Mesendoderm (in vitro differentiated cells): ENCODE data around the gene LAMA4.

Source experiments
- DNase-seq: peaks from one replicate; pipeline ENCODE4 v3.0.0; 2013
- H2AK5ac ChIP-seq: 2 replicates; pipeline ENCODE4 v1.6.1; 2013; ENCODE audit warnings: low read length, inconsistent platforms
- H2BK120ac ChIP-seq: 2 replicates; pipeline ENCODE4 v1.6.1; 2013; ENCODE audit warnings: low read depth, mild to moderate bottlenecking, low read length, moderate library complexity, mixed read lengths
- H2BK15ac ChIP-seq: replicated peaks from 2 replicates; pipeline ENCODE4 v1.6.1; 2013; ENCODE audit warnings: low read depth, mild to moderate bottlenecking, moderate library complexity
- H2BK5ac ChIP-seq: 2 replicates; pipeline ENCODE4 v1.6.1; 2013; ENCODE audit warnings: low read length, inconsistent platforms
- H3K18ac ChIP-seq: 2 replicates; pipeline ENCODE4 v1.6.1; 2013; ENCODE audit warnings: mild to moderate bottlenecking, low read length, mixed read lengths
- H3K23ac ChIP-seq: one replicate; pipeline ENCODE4 v1.6.1; 2013; ENCODE audit warnings: low read length
- H3K27ac ChIP-seq: 2 replicates; pipeline ENCODE4 v1.5.1; 2013; ENCODE audit warnings: low read depth, mild to moderate bottlenecking, inconsistent platforms, low read length, moderate library complexity
- H3K27me3 ChIP-seq: 2 replicates; pipeline ENCODE4 v1.6.1; 2013; ENCODE audit warnings: low read length, control low read depth, mild to moderate bottlenecking, inconsistent platforms; ENCODE audit not compliant: insufficient read depth, poor library complexity
- H3K36me3 ChIP-seq: 2 replicates; pipeline ENCODE4 v1.6.1; 2013; ENCODE audit warnings: low read length, inconsistent platforms; ENCODE audit not compliant: control insufficient read depth, insufficient read depth
- H3K4ac ChIP-seq: one replicate; pipeline ENCODE4 v1.6.1; 2013; ENCODE audit warnings: low read depth, mild to moderate bottlenecking, low read length, moderate library complexity
- H3K4me1 ChIP-seq: 2 replicates; pipeline ENCODE4 v1.6.1; 2013; ENCODE audit warnings: low read depth, low read length, inconsistent platforms; ENCODE audit not compliant: control insufficient read depth
- H3K4me2 ChIP-seq: 2 replicates; pipeline ENCODE4 v1.6.1; 2013; ENCODE audit warnings: low read length
- H3K4me3 ChIP-seq: 2 replicates; pipeline ENCODE4 v1.5.1; 2013; ENCODE audit warnings: mild to moderate bottlenecking, low read length
- H3K56ac ChIP-seq: one replicate; pipeline ENCODE4 v1.6.1; 2013; ENCODE audit warnings: low read length
- H3K79me1 ChIP-seq: 2 replicates; pipeline ENCODE4 v1.6.1; 2013; ENCODE audit warnings: low read length, inconsistent platforms
- H3K79me2 ChIP-seq: 2 replicates; pipeline ENCODE4 v1.6.1; 2013; ENCODE audit warnings: mild to moderate bottlenecking, low read length; ENCODE audit not compliant: control insufficient read depth, insufficient read depth
- H3K9ac ChIP-seq: 2 replicates; pipeline ENCODE4 v1.6.1; 2013; ENCODE audit warnings: low read length, inconsistent platforms
- H4K5ac ChIP-seq: one replicate; pipeline ENCODE4 v1.6.1; 2013; ENCODE audit warnings: low read length
- H4K8ac ChIP-seq: one replicate; pipeline ENCODE4 v1.6.1; 2013; ENCODE audit warnings: low read depth, mild to moderate bottlenecking, control low read depth, low read length, moderate library complexity
- WGBS: extraction: QIAGEN DNeasy Blood & Tissue Kit; methylation state at CpG from one replicate; pipeline ENCODE4 v1.1.7; 2013; ENCODE audit warnings: low lambda C conversion rate, missing lambda C conversion rate; ENCODE audit not compliant: insufficient coverage; ENCODE audit errors: extremely low coverage; 5-methylcytosine and 5-hydroxymethylcytosine counted together

LAMA4 gene

DNA sequence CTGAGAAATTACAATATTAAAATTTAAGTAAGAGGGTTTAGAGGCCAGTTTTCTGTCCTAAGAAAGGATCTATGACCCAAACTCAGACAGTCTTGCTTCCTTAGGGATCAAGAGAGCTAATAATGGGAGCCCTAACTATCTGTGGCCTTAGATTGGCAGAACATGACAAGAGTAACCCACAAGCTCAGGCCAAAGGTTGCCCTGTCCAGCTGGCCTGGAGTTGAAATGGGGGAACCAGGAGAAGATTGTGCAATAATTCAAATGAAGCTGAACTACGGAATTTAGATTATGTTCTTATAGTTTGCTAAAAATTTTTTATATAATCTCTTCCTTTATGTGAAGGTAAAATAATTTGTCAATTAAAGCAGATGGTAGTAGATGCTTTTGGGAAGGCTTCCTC lies 26.4 kb downstream of the LAMA4 start:
- H3K79me2 ChIP-seq, result no peaks in the 10 kb centered on the region
- H3K56ac ChIP-seq, result no peak overlapping the region
- H3K79me1 ChIP-seq, result no peaks in the 10 kb centered on the region
- no peak overlapping the region for H3K23ac ChIP-seq
- H4K8ac ChIP-seq, result no peak overlapping the region
- no CpG with 5 or more reads among the region's 1 CpG for WGBS
- H3K4me3 ChIP-seq, result no peak overlapping the region
- no peak overlapping the region for H3K4ac ChIP-seq
- no peak overlapping the region for H2BK15ac ChIP-seq
- DNase-seq, result no peak
- H2AK5ac ChIP-seq, result no peak overlapping the region
- no peaks in the 10 kb centered on the region for H3K4me1 ChIP-seq
- H2BK120ac ChIP-seq, result no peak overlapping the region
- no peaks in the 10 kb centered on the region for H3K36me3 ChIP-seq
- no peak overlapping the region for H4K5ac ChIP-seq
- H3K18ac ChIP-seq, result no peak overlapping the region
- H3K27me3 ChIP-seq, result no peaks in the 10 kb centered on the region
- H3K9ac ChIP-seq, result no peak overlapping the region
- H3K27ac ChIP-seq, result no peak overlapping the region
- H3K4me2 ChIP-seq, result no peak overlapping the region
- no peak overlapping the region for H2BK5ac ChIP-seq

- H2BK120ac ChIP-seq, result no peak overlapping the region
- H3K23ac ChIP-seq, result no peak overlapping the region
- no peaks in the 10 kb centered on the region for H3K79me1 ChIP-seq
- H2BK15ac ChIP-seq, result no peak overlapping the region
- H3K9ac ChIP-seq, result no peak overlapping the region
- no peak for DNase-seq
- H3K18ac ChIP-seq, result no peak overlapping the region
- no peak overlapping the region for H4K8ac ChIP-seq
- no peaks in the 10 kb centered on the region for H3K36me3 ChIP-seq
- no CpG with 5 or more reads among the region's 2 CpGs for WGBS
- peaks cover under 1% of the 10 kb centered on the region for H3K4me1 ChIP-seq
- no peak overlapping the region for H3K56ac ChIP-seq
- H3K4ac ChIP-seq, result no peak overlapping the region
- no peak overlapping the region for H2BK5ac ChIP-seq
- no peak overlapping the region for H4K5ac ChIP-seq
- H3K27ac ChIP-seq, result no peak overlapping the region
- no peaks in the 10 kb centered on the region for H3K79me2 ChIP-seq
- H2AK5ac ChIP-seq, result no peak overlapping the region
- no peak overlapping the region for H3K4me3 ChIP-seq
- no peaks in the 10 kb centered on the region for H3K27me3 ChIP-seq
- H3K4me2 ChIP-seq, result no peak overlapping the region
These were observed 27.0 kb downstream of the LAMA4 start for GRCh38 chr6:112227411-112227810.

DNA sequence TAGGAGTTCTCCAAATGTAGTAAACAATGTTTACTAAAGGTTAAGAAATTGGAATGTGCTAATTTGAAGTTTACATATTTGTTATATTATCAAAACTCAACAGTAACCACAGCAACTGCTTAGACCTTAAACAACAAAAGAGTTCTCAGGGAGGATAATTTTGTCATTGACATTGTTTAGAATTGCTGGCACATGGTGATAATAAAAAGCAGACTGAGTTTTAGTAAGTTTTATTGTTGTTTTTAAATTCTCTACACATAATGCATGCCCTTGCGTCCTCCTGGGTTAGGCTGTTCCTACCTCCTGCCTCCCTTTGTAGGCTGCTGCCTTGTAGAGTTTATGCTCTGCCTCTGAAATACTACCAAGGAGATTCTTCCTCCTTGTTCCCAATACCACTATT lies 28.7 kb downstream of the LAMA4 start:
- Histone ChIP-seq H3K4me2 (no peak overlapping the region), H3K27ac (no peak overlapping the region), H3K36me3 (no peaks in the 10 kb centered on the region), H2BK15ac (no peak overlapping the region), H4K5ac (no peak overlapping the region), H2AK5ac (no peak overlapping the region), H3K4me3 (no peak overlapping the region), H3K23ac (no peak overlapping the region), H3K79me2 (no peaks in the 10 kb centered on the region), H2BK5ac (no peak overlapping the region), H4K8ac (no peak overlapping the region), H3K18ac (no peak overlapping the region), H3K79me1 (no peaks in the 10 kb centered on the region), H3K56ac (no peak overlapping the region), H3K9ac (no peak overlapping the region), H3K4me1 (peaks cover 3% of the 10 kb centered on the region), H2BK120ac (no peak overlapping the region), H3K27me3 (no peaks in the 10 kb centered on the region), H3K4ac (no peak overlapping the region)
- DNase-seq, result no peak
- WGBS, result no CpG with 5 or more reads among the region's 1 CpG

DNA sequence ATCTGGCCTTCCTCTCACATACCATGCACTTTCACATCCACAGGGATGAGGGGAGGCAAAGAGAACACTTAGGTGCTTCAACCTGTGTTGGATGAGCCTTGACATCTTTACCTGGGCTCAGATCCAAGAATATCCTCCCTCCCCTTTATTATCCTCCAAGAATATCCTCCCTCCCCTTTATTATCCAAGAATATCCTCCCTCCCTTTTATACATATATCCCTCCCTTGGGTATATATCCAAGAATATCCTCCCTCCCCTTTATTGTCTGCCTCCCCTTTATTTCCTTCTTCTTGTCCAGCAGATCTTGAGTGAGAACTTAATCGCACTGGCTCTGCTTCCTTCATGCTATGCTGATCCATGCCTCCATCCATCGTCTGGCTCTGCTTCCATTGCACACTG lies 30.3 kb downstream of the LAMA4 start:
- no peaks in the 10 kb centered on the region for H3K79me1 ChIP-seq
- H4K5ac ChIP-seq, result no peak overlapping the region
- H3K4ac ChIP-seq, result no peak overlapping the region
- no peak overlapping the region for H4K8ac ChIP-seq
- H3K79me2 ChIP-seq, result no peaks in the 10 kb centered on the region
- WGBS, result no CpG with 5 or more reads among the region's 2 CpGs
- no peak overlapping the region for H3K27ac ChIP-seq
- H3K4me2 ChIP-seq, result no peak overlapping the region
- no peaks in the 10 kb centered on the region for H3K27me3 ChIP-seq
- no peak overlapping the region for H3K9ac ChIP-seq
- H2BK5ac ChIP-seq, result no peak overlapping the region
- DNase-seq, result no peak
- H2BK15ac ChIP-seq, result no peak overlapping the region
- no peak overlapping the region for H3K56ac ChIP-seq
- no peak overlapping the region for H3K4me3 ChIP-seq
- no peak overlapping the region for H2AK5ac ChIP-seq
- H3K36me3 ChIP-seq, result no peaks in the 10 kb centered on the region
- no peak overlapping the region for H3K23ac ChIP-seq
- peaks cover 3% of the 10 kb centered on the region for H3K4me1 ChIP-seq
- H3K18ac ChIP-seq, result no peak overlapping the region
- H2BK120ac ChIP-seq, result no peak overlapping the region

- H4K5ac ChIP-seq, result no peak overlapping the region
These were observed 31.1 kb downstream of the LAMA4 start for GRCh38 chr6:112223070-112223861.

More at GRCh38 chr6:112223070-112223861, 31.1 kb downstream of the LAMA4 start:
- Histone ChIP-seq H3K9ac (no peak overlapping the region), H2BK120ac (no peak overlapping the region), H2BK15ac (no peak overlapping the region), H4K8ac (no peak overlapping the region), H3K27ac (no peak overlapping the region), H3K56ac (no peak overlapping the region), H3K79me1 (no peaks in the 10 kb centered on the region), H2BK5ac (no peak overlapping the region), H3K4me2 (no peak overlapping the region), H3K79me2 (no peaks in the 10 kb centered on the region), H2AK5ac (no peak overlapping the region), H3K36me3 (no peaks in the 10 kb centered on the region), H3K23ac (no peak overlapping the region), H3K4ac (no peak overlapping the region), H3K27me3 (no peaks in the 10 kb centered on the region), H3K18ac (peak overlapping the region; percentile 18), H3K4me1 (peaks cover 3% of the 10 kb centered on the region), H3K4me3 (no peak overlapping the region)
- WGBS, result no CpG with 5 or more reads among the region's 3 CpGs
- no peak for DNase-seq
